A549 (cell line): ENCODE data around the gene SHANK2. TPM values are rescaled to one million over a fixed set of nuclear protein-coding genes. Genes with fewer than 3 reads are reported as not detected.

ENCODE experiments used
- ATAC-seq, 2 experiments: fragments of 200-7000 bp in 1 of 2; fragments of >200 bp in 1 of 2; cut with Nextera tagmentation in 1 of 2; cut with Tn5 transposase in 1 of 2; 3 replicates each; pipeline versions ENCODE4 v1.8.0 to v1.9.1; 2018 to 2020; ENCODE audit warnings: mild to moderate bottlenecking in 1 of 2, moderate library complexity in 1 of 2
- CTCF ChIA-PET: fragments of 300-600 bp; sonication (Branson Sonifier 250); formaldehyde crosslinking; extraction: SDS; loops from one replicate; lab custom pipeline; 2021; ENCODE audit warnings: antibody characterized with exemption, inconsistent platforms; lab: Yijun Ruan, JAX
- POLR2A ChIA-PET: fragments of 350-600 bp; formaldehyde crosslinking; extraction: SDS; loops from one replicate; lab custom pipeline; 2021; ENCODE audit warnings: antibody characterized with exemption, inconsistent platforms; lab: Yijun Ruan, JAX
- DNase-seq, 2 experiments: peaks; one replicate each; pipeline versions ENCODE4 v3.0.0 to v3.0.0-alpha.2; 2011 to 2016; ENCODE audit warnings: low read depth in 1 of 2, low spot score in 1 of 2
- FAIRE-seq: peaks from 2 replicates; lab custom pipeline; 2011; peaks lifted over from hg19 to GRCh38; lab: Jason Lieb, UNC
- H3K27ac ChIP-seq, 2 experiments: fragments of >200 bp; sonication (Bioruptor Twin); formaldehyde crosslinking; 3 replicates each; pipeline ENCODE4 v1.5.1; 2016 to 2017
- H3K4me1 ChIP-seq: fragments of >200 bp; sonication (Bioruptor Twin); formaldehyde crosslinking; 3 replicates; pipeline ENCODE4 v1.6.1; 2016
- H3K4me2 ChIP-seq: fragments of >200 bp; sonication (Bioruptor Twin); formaldehyde crosslinking; 3 replicates; pipeline ENCODE4 v1.6.1; 2016
- H3K4me3 ChIP-seq: fragments of >200 bp; sonication (Bioruptor Twin); formaldehyde crosslinking; 3 replicates; pipeline ENCODE4 v1.5.1; 2016
- H3K9me3 ChIP-seq: fragments of >200 bp; sonication (Bioruptor Twin); formaldehyde crosslinking; 3 replicates; pipeline ENCODE4 v1.6.1; 2016
- ATOH8 ChIP-seq: fragments of 250-450 bp; sonication (Bioruptor Pico); IDR thresholded peaks from 2 replicates; pipeline ENCODE4 v1.5.0; 2020; ENCODE audit warnings: low read depth, mild to moderate bottlenecking, moderate library complexity
- BCL3 ChIP-seq: fragments of >200 bp; sonication (Bioruptor Twin); formaldehyde crosslinking; IDR thresholded peaks from 3 replicates; pipeline ENCODE4 v1.6.1; 2016
- CEBPB ChIP-seq, 2 experiments: fragments of >200 bp in 1 of 2; sonication (Bioruptor Twin) in 1 of 2; formaldehyde crosslinking in 1 of 2; IDR thresholded peaks; 2 replicates each; pipeline ENCODE4 v1.6.1; 2012 to 2016
- CHD4 ChIP-seq: fragments of 200-600 bp; sonication (generic); IDR thresholded peaks from 2 replicates; pipeline ENCODE4 v1.6.1; 2016; ENCODE audit warnings: antibody characterized with exemption, mild to moderate bottlenecking, borderline replicate concordance
- CTCF ChIP-seq: fragments of >200 bp; sonication (Bioruptor Twin); formaldehyde crosslinking; IDR thresholded peaks from 3 replicates; pipeline ENCODE4 v1.5.1; 2016
- FOSB ChIP-seq: fragments of 250-450 bp; sonication (Bioruptor Pico); IDR thresholded peaks from 2 replicates; pipeline ENCODE4 v1.5.0; 2020; ENCODE audit warnings: mild to moderate bottlenecking, moderate library complexity
- HOXB5 ChIP-seq: fragments of 250-450 bp; sonication (Bioruptor Pico); IDR thresholded peaks from 2 replicates; pipeline ENCODE4 v1.5.0; 2020; ENCODE audit warnings: mild to moderate bottlenecking, moderate library complexity
- JUN ChIP-seq, 2 experiments: fragments of >200 bp; sonication (Bioruptor Twin); formaldehyde crosslinking; IDR thresholded peaks; 2 replicates in 1 of 2; 3 replicates in 1 of 2; pipeline ENCODE4 v1.6.1; 2016 to 2017
- KDM5A ChIP-seq: fragments of 200-600 bp; sonication (generic); IDR thresholded peaks from 2 replicates; pipeline ENCODE4 v1.6.1; 2016; ENCODE audit warnings: antibody characterized with exemption, mild to moderate bottlenecking
- MAX ChIP-seq: IDR thresholded peaks from 2 replicates; pipeline ENCODE4 v1.6.1; 2012
- MAZ ChIP-seq: fragments of 150-350 bp; IDR thresholded peaks from 2 replicates; pipeline ENCODE4 v1.6.1; 2014; ENCODE audit warnings: antibody characterized with exemption, low read depth, low read length, borderline replicate concordance
- NR3C1 ChIP-seq: fragments of >200 bp; sonication (Bioruptor Twin); formaldehyde crosslinking; IDR thresholded peaks from 3 replicates; pipeline ENCODE4 v1.6.1; 2017
- POLR2A ChIP-seq: IDR thresholded peaks from 2 replicates; pipeline ENCODE4 v1.6.1; 2012; ENCODE audit warnings: mild to moderate bottlenecking, low read length
- RCOR1 ChIP-seq: fragments of 150-350 bp; IDR thresholded peaks from 2 replicates; pipeline ENCODE4 v1.6.1; 2014; ENCODE audit warnings: antibody characterized with exemption, low read length, low read depth
- RFX5 ChIP-seq: fragments of 450-650 bp; IDR thresholded peaks from 2 replicates; pipeline ENCODE4 v1.7.1; 2014; ENCODE audit warnings: antibody characterized with exemption, mild to moderate bottlenecking, moderate library complexity
- RNF2 ChIP-seq: fragments of 200-600 bp; sonication (generic); IDR thresholded peaks from 2 replicates; pipeline ENCODE4 v1.6.1; 2016; ENCODE audit warnings: low read depth, mild to moderate bottlenecking, antibody characterized with exemption, moderate library complexity, borderline replicate concordance
- SREBF2 ChIP-seq: fragments of 450-650 bp; IDR thresholded peaks from 2 replicates; pipeline ENCODE4 v1.6.1; 2014; ENCODE audit warnings: mild to moderate bottlenecking, moderate library complexity
- TP53 ChIP-seq: fragments of 250-450 bp; sonication (Bioruptor Pico); IDR thresholded peaks from 2 replicates; pipeline ENCODE4 v1.5.0; 2021; ENCODE audit warnings: mild to moderate bottlenecking, moderate library complexity
- USF2 ChIP-seq: fragments of 450-650 bp; IDR thresholded peaks from 2 replicates; pipeline ENCODE4 v1.6.1; 2014; ENCODE audit warnings: antibody characterized with exemption
- ZC3H11A ChIP-seq: fragments of 450-650 bp; IDR thresholded peaks from 2 replicates; pipeline ENCODE4 v1.6.1; 2014; ENCODE audit warnings: antibody characterized with exemption, mild to moderate bottlenecking
- ZSCAN20 ChIP-seq: fragments of 250-450 bp; sonication (Bioruptor Pico); IDR thresholded peaks from 2 replicates; pipeline ENCODE4 v1.8.0; 2022; ENCODE audit warnings: mild to moderate bottlenecking, moderate library complexity
- WGBS: methylation state at CpG from one replicate; pipeline ENCODE4 v1.1.6; 2017; ENCODE audit errors: missing lambda C conversion rate; 5-methylcytosine and 5-hydroxymethylcytosine counted together
- polyA plus RNA-seq, 4 experiments: library from polyadenylated mRNA; depleted of rRNA in 3 of 4; stranded (reverse); fragments of >200 nt; fragmentation: RNase III in 1 of 4; extraction: RNeasy Plus Mini Kit Qiagen cat#74134 plus additional on column Dnase treatment in 1 of 4; gene quantifications; 2 replicates in 3 of 4; 3 replicates in 1 of 4; pipeline ENCODE4 v1.2.3, GENCODE V29; 2011 to 2017

Gene SHANK2
- polyA plus RNA-seq, 2 of the 4 experiments (the other 2 are of a cell fraction): 5.3 to 7.6 TPM

- Histone ChIP-seq H3K9me3 (no peaks in the 10 kb centered on the region), H3K4me1 (peaks cover 24% of the 10 kb centered on the region), H3K27ac (no peak overlapping the region), H3K4me2 (no peak overlapping the region), H3K4me3 (no peak overlapping the region)
- TF ChIP-seq USF2 (no peak), POLR2A (no peak), MAZ (no peak), RNF2 (no peak), FOSB (CRISPR knock-in tag) (no peak), NR3C1 (no peak), SREBF2 (no peak), BCL3 (no peak), CEBPB (IDR thresholded peaks at IDR 0.05) (no peak), RCOR1 (no peak)
- ATAC-seq (no peak), FAIRE-seq (no peak), DNase-seq (no peak)
- ChIA-PET POLR2A (no interaction called here), CTCF (interaction anchor here (1.3 kb wide), 1 partner anchor 36 kb away, joined by 4 read pairs; no protein-coding TSS in a partner anchor)
- WGBS: 84% methylated on average over 15 of the region's 15 CpGs
Measured at GRCh38 chr11:71282581-71283351, 30.4 kb upstream of the SHANK2 start.

GRCh38 chr11:71281831-71282230, 29.5 kb upstream of the SHANK2 start:
- WGBS: 85% methylated on average over 7 of the region's 7 CpGs
- FAIRE-seq: no peak
- TF ChIP-seq CTCF (no peak), BCL3 (no peak), POLR2A (no peak), CEBPB (IDR thresholded peaks at IDR 0.05) (no peak), FOSB (CRISPR knock-in tag) (no peak), HOXB5 (CRISPR knock-in tag) (no peak), ZSCAN20 (CRISPR knock-in tag) (no peak), MAX (no peak), NR3C1 (no peak), SREBF2 (no peak), TP53 (no peak), JUN (IDR thresholded peaks at IDR 0.05) (no peak), ZC3H11A (no peak), RFX5 (no peak), CHD4 (no peak), KDM5A (no peak), USF2 (no peak), ATOH8 (CRISPR knock-in tag) (no peak)
- TF ChIP-seq, all 56 proteins: peak for 0
- H3K4me3 ChIP-seq: no peak overlapping the region
- no peak for DNase-seq
- no peak overlapping the region for H3K4me2 ChIP-seq
- peaks cover 15% of the 10 kb centered on the region for H3K4me1 ChIP-seq
- H3K9me3 ChIP-seq: no peaks in the 10 kb centered on the region
- ChIA-PET POLR2A (no interaction called here), CTCF (interaction anchor here (1.3 kb wide), 1 partner anchor 35 kb away, joined by 4 read pairs; no protein-coding TSS in a partner anchor)
- no peak overlapping the region for H3K27ac ChIP-seq
- no peak for ATAC-seq
